Measurements from ENCODE around the gene PLD4.

GRCh38 chr14:104923640-104924420 lies 849 bp upstream of the PLD4 start:
- TF ChIP-seq CTCF (conservative IDR thresholded peaks at IDR 0.05; ENCODE audit: low read length) (no peak), EZH2phosphoT487 (IDR thresholded peaks at IDR 0.05; ENCODE audit: borderline replicate concordance) (no peak)

Data from Loucy (cell line).